CD8-positive, alpha-beta memory T cell (primary cell): Measurements from ENCODE around the gene NBL1. TPM values are rescaled to one million over a fixed set of nuclear protein-coding genes. Genes with fewer than 3 reads are reported as not detected.
"Not testable (repeated sequence)": the region's sequence is repeated elsewhere in the genome, so short reads cannot be mapped to it uniquely, and the experiment has no call there.

Experiments
- CTCF ChIA-PET: fragments of 350-600 bp; sonication (Branson Sonifier 250); formaldehyde crosslinking; loops from one replicate; lab custom pipeline; 2021; ENCODE audit warnings: antibody characterized with exemption; lab: Charles Lee
- POLR2A ChIA-PET: fragments of 350-600 bp; sonication (Branson Sonifier 250); formaldehyde crosslinking; loops from one replicate; lab custom pipeline; 2021; ENCODE audit warnings: antibody characterized with exemption; lab: Charles Lee
- DNase-seq, 5 donors: peaks; one replicate each; pipeline versions ENCODE4 v3.0.0 to v3.0.0-alpha.2; 2020 to 2022; ENCODE audit warnings: mixed read lengths in 1 of 5
- H3K27ac ChIP-seq: one replicate; pipeline ENCODE4 v1.7.0; 2013; ENCODE audit warnings: low read depth, mild to moderate bottlenecking, low read length, moderate library complexity
- H3K27me3 ChIP-seq: 2 replicates; pipeline ENCODE4 v1.7.0; 2013; ENCODE audit warnings: low read length, mild to moderate bottlenecking; ENCODE audit not compliant: insufficient read depth, poor library complexity, severe bottlenecking
- H3K36me3 ChIP-seq: 2 replicates; pipeline ENCODE4 v1.7.0; 2013; ENCODE audit warnings: mild to moderate bottlenecking, low read length, moderate library complexity; ENCODE audit not compliant: insufficient read depth
- H3K4me1 ChIP-seq: 2 replicates; pipeline ENCODE4 v1.7.0; 2013; ENCODE audit warnings: mild to moderate bottlenecking, low read length, moderate library complexity; ENCODE audit not compliant: insufficient read depth
- H3K4me3 ChIP-seq: 2 replicates; pipeline ENCODE4 v1.7.0; 2013; ENCODE audit warnings: mild to moderate bottlenecking, low read length
- H3K9me3 ChIP-seq: 2 replicates; pipeline ENCODE4 v1.7.0; 2013; ENCODE audit warnings: mild to moderate bottlenecking, low read length
- H3K27ac Mint-ChIP-seq, 8 donors: one replicate each; pipeline ENCODE4 v1.8.0; 2020 to 2021; ENCODE audit warnings: mixed read lengths in 8 of 8, mild to moderate bottlenecking in 6 of 8, inconsistent platforms in 3 of 8, moderate library complexity in 3 of 8
- H3K27me3 Mint-ChIP-seq, 2 donors: one replicate each; pipeline ENCODE4 v1.8.0; 2020 to 2021; ENCODE audit warnings: mixed read lengths in 2 of 2, mild to moderate bottlenecking in 1 of 2, moderate library complexity in 1 of 2
- H3K36me3 Mint-ChIP-seq, 3 donors: one replicate each; pipeline ENCODE4 v1.8.0; 2020 to 2021; ENCODE audit warnings: mixed read lengths in 3 of 3, inconsistent platforms in 1 of 3, mild to moderate bottlenecking in 1 of 3
- H3K4me1 Mint-ChIP-seq, 3 donors: one replicate each; pipeline ENCODE4 v1.8.0; 2020 to 2021; ENCODE audit warnings: mixed read lengths in 3 of 3, inconsistent platforms in 1 of 3, mild to moderate bottlenecking in 1 of 3
- H3K4me3 Mint-ChIP-seq, 7 donors: one replicate each; pipeline ENCODE4 v1.8.0; 2020 to 2021; ENCODE audit warnings: mixed read lengths in 7 of 7, mild to moderate bottlenecking in 6 of 7, moderate library complexity in 4 of 7, inconsistent platforms in 2 of 7
- H3K9me3 Mint-ChIP-seq, 5 donors: one replicate each; pipeline ENCODE4 v1.8.0; 2020 to 2022; ENCODE audit warnings: mixed read lengths in 5 of 5, mild to moderate bottlenecking in 3 of 5, moderate library complexity in 2 of 5, inconsistent platforms in 1 of 5
- polyA plus RNA-seq: library from polyadenylated mRNA; unstranded; fragments of 300-500 nt; fragmentation: Illumina TruSeq; gene quantifications from one replicate; pipeline ENCODE4 v1.2.3, GENCODE V29; 2021
- total RNA-seq, 2 experiments: library from RNA; stranded (reverse); gene quantifications; one replicate each; pipeline ENCODE4 v1.2.3, GENCODE V29; 2021

Gene NBL1
- total and polyA plus RNA-seq, 3 experiments from 2014 or later = 8.1 to 36.3 (median 35.6) TPM

DNA sequence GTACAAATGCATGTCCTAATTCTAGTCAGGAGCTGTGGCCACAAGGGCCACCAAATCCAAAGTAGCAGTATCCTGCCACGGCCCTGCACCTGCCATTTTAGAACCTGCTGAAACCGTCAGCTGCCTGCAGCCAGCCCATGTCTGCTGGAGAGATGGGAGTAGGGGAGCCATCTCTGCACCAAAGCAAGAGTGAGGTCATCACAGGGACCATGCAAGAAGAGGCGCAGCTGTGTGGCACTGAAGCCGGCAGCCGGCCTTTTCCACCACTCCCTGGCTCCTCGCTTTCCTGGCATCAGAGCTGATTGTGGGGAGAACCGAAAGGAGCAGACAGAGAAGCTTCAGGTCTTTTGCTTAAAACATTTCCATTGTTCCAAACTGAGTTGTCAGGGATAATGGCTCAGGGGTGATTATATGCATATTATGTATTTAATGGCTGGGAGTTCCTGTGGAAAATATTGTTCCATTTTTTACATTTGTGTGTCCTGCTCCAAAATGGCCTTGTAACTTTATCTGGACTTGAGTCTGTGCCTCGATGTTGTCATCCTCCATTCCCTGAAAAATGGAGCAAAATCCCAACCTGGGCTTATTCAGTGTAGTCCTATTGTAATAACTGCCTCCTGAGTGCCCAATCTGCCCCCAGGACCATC is 18.7 kb upstream of the NBL1 start:
- no peak overlapping the region for H3K27ac ChIP-seq
- no peak overlapping the region for H3K4me3 ChIP-seq
- peaks cover 0 to 64% (median 20%) of the 10 kb centered on the region in 3 donors for H3K36me3 Mint-ChIP-seq
- H3K4me1 ChIP-seq = no peaks in the 10 kb centered on the region
- H3K27ac Mint-ChIP-seq = no peak overlapping the region
- ChIA-PET CTCF (no interaction called here), POLR2A (no interaction called here)
- peaks cover 38% of the 10 kb centered on the region for H3K36me3 ChIP-seq
- H3K27me3 Mint-ChIP-seq = no peaks in the 10 kb centered on the region
- H3K9me3 ChIP-seq = no peaks in the 10 kb centered on the region
- DNase-seq = no peak
- H3K4me1 Mint-ChIP-seq = peaks cover 0 to 7% (median 0%) of the 10 kb centered on the region in 3 donors
- H3K27me3 ChIP-seq = no peaks in the 10 kb centered on the region
- H3K4me3 Mint-ChIP-seq = no peak overlapping the region
- no peaks in the 10 kb centered on the region for H3K9me3 Mint-ChIP-seq

DNA sequence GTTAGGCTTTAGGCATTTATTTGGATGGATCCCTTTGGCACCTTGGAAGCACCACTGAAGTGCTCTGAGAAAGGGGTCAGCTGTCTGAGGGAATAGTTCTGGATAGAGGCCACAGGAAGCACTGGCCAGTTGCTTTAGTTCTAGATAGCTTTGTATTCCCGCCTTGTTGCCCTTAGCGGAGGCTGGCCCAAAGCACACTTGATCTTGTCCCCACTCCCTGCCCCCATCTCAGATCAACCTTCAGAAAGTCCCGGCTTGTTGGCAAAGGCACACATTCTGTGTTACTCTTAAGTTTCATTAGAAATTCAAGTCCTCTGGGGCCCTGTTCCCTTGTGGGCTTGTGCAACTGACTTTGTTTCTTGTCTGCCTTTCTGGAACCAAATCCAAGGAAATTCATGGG is 15.2 kb upstream of the NBL1 start:
- Mint-ChIP-seq H3K27ac (no peak overlapping the region), H3K9me3 (no peaks in the 10 kb centered on the region), H3K36me3 (peaks cover 0 to 48% (median 17%) of the 10 kb centered on the region in 3 donors), H3K4me1 (no peaks in the 10 kb centered on the region), H3K27me3 (no peaks in the 10 kb centered on the region), H3K4me3 (no peak overlapping the region)
- H3K4me1 ChIP-seq = no peaks in the 10 kb centered on the region
- no peak overlapping the region for H3K27ac ChIP-seq
- no peaks in the 10 kb centered on the region for H3K9me3 ChIP-seq
- H3K4me3 ChIP-seq = no peak overlapping the region
- no peak for DNase-seq
- H3K36me3 ChIP-seq = peaks cover 33% of the 10 kb centered on the region
- CTCF ChIA-PET = interaction anchor here (1.2 to 1.4 kb wide), 2 partner anchors 11 to 15 kb away, joined by 3 read pairs; no protein-coding TSS in a partner anchor
- no peaks in the 10 kb centered on the region for H3K27me3 ChIP-seq
- POLR2A ChIA-PET = no interaction called here

DNA sequence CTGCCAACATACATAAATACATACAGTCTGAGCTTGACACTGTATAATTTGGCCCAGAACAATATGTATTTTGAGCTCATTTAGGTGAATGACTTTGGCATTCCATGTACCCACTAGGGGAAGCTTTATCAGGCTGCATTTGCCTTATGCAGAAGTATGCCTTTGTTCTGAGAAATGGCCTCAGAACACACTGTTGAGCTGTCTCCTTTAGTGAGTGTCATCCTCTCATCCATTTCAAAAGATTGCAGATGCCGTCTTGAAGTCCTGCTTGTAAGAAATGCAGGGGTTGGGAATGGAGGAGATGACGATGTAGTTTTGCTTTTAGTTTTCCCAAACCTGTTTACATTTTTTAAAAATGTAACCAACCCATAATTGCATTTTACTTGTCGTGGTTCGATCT is 14.8 kb upstream of the NBL1 start:
- Histone ChIP-seq H3K27me3 (no peaks in the 10 kb centered on the region), H3K4me3 (no peak overlapping the region), H3K4me1 (no peaks in the 10 kb centered on the region), H3K9me3 (no peaks in the 10 kb centered on the region), H3K27ac (no peak overlapping the region), H3K36me3 (peaks cover 31% of the 10 kb centered on the region)
- Mint-ChIP-seq H3K27ac (no peak overlapping the region), H3K27me3 (no peaks in the 10 kb centered on the region), H3K9me3 (no peaks in the 10 kb centered on the region), H3K36me3 (peaks cover 0 to 47% (median 17%) of the 10 kb centered on the region in 3 donors), H3K4me3 (no peak overlapping the region), H3K4me1 (no peaks in the 10 kb centered on the region)
- no peak for DNase-seq
- ChIA-PET CTCF (interaction anchor here (0.6 to 1.4 kb wide), 3 partner anchors 12 to 33 kb away, joined by 3 read pairs; no protein-coding TSS in a partner anchor), POLR2A (no interaction called here)

DNA sequence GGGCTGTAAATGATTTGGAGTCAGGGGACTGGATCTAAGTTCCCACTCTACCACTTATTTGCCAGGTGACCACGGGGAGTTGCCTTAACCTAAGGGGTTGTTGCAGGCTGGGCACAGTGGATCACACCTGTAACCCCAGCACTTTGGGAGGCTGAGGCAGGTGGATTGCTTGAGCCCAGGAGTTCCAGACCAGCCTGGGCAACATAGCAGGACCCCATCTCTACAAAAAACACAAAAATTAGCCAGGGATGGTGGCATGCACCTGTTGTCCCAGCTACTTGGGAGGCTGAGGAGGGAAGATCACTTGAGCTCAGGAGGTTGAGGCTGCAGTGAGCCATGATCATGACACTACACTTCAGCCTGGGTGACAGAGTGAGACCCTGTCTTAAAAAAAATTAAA is 13.9 kb upstream of the NBL1 start:
- H3K4me3 Mint-ChIP-seq, H3K4me1 Mint-ChIP-seq, H3K27ac ChIP-seq, H3K4me1 ChIP-seq, H3K27me3 ChIP-seq, H3K9me3 ChIP-seq, H3K4me3 ChIP-seq, H3K9me3 Mint-ChIP-seq, H3K27me3 Mint-ChIP-seq, POLR2A ChIA-PET, DNase-seq: not testable (repeated sequence)
- CTCF ChIA-PET = interaction anchor here (1.6 kb wide), 1 partner anchor 9 kb away, joined by 4 read pairs; no protein-coding TSS in a partner anchor
- Mint-ChIP-seq H3K36me3 (peaks cover 0 to 39% (median 17%) of the 10 kb centered on the region in 3 donors), H3K27ac (peak overlapping the region in 2 of 8 donors; percentile 4 to 38)
- peaks cover 23% of the 10 kb centered on the region for H3K36me3 ChIP-seq

DNA sequence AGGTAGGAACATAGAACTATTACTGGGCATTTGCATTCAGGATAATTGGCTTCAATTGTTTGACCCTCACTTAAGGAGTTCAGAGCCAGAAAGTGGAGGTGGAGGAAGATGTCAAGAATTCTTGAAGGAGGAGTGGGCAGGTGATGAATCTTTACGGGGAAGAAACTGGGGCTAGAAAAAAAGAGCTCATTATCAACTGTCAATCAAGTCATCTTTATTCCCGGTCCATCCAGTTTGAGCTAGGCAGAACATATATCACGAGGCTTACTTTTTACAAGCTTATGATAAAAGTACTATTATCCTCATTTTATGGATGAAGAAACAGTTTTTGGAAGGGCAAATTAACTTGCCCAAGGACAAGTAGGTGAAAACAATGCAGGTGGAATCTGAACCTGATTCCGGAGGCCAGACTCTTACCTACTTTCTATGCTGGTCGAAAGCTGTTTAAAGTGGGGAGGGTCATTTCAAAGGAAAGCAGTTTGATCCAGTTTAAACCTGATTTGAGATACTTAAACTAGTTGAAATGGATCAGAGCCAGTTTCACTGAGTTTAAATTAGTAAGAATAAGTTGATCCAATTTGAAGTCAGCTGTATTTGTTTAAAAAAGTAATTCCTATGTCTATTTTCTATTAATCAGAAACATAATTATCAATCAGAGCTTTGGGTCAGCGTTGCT is 13.3 kb upstream of the NBL1 start:
- CTCF ChIA-PET = interaction anchor here (1.2 to 1.6 kb wide), 2 partner anchors 9 to 13 kb away, joined by 4 read pairs; no protein-coding TSS in a partner anchor
- H3K36me3 Mint-ChIP-seq = peaks cover 0 to 32% (median 17%) of the 10 kb centered on the region in 3 donors
- Histone ChIP-seq H3K4me1 (no peaks in the 10 kb centered on the region), H3K36me3 (peaks cover 17% of the 10 kb centered on the region), H3K4me3 (no peak overlapping the region), H3K27ac (no peak overlapping the region), H3K27me3 (no peaks in the 10 kb centered on the region), H3K9me3 (no peaks in the 10 kb centered on the region)
- DNase-seq = no peak
- peak overlapping the region in 3 of 8 donors; percentile 2 to 49 (median 38) for H3K27ac Mint-ChIP-seq
- POLR2A ChIA-PET = no interaction called here
- H3K4me3 Mint-ChIP-seq = no peak overlapping the region
- no peaks in the 10 kb centered on the region for H3K27me3 Mint-ChIP-seq
- H3K9me3 Mint-ChIP-seq = no peaks in the 10 kb centered on the region
- no peaks in the 10 kb centered on the region for H3K4me1 Mint-ChIP-seq

DNA sequence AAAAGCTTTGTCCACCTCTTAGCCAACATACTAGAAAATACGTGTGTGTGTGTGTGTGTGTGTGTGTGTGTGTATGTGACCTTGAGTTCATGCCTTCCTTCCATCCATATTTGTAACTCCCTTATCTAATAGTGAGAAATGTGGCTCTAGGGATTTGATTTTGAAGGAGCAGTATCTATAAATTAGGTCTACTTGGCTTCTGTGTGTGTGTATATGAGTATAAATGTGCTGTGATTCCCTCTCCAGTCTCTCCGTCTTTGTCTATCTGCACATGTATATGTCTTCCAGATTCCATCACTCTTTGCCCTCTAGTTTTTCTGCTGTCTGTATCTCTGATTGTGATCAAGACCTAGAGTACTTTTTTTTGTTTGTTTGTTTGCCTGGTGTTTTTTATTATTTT is 11.9 kb upstream of the NBL1 start:
- no peaks in the 10 kb centered on the region for H3K4me1 Mint-ChIP-seq
- no peaks in the 10 kb centered on the region for H3K27me3 ChIP-seq
- H3K4me1 ChIP-seq = no peaks in the 10 kb centered on the region
- no peaks in the 10 kb centered on the region for H3K9me3 ChIP-seq
- no peaks in the 10 kb centered on the region for H3K27me3 Mint-ChIP-seq
- POLR2A ChIA-PET = no interaction called here
- CTCF ChIA-PET = interaction anchor here (1.0 kb wide), 1 partner anchor 19 kb away, joined by 3 read pairs; no protein-coding TSS in a partner anchor
- DNase-seq = no peak
- peaks cover 0 to 18% (median 5%) of the 10 kb centered on the region in 3 donors for H3K36me3 Mint-ChIP-seq
- peak overlapping the region in 1 of 8 donors; percentile 47 for H3K27ac Mint-ChIP-seq
- no peak overlapping the region for H3K27ac ChIP-seq
- no peak overlapping the region for H3K4me3 Mint-ChIP-seq
- peaks cover 7% of the 10 kb centered on the region for H3K36me3 ChIP-seq
- H3K4me3 ChIP-seq = no peak overlapping the region
- H3K9me3 Mint-ChIP-seq = no peaks in the 10 kb centered on the region

DNA sequence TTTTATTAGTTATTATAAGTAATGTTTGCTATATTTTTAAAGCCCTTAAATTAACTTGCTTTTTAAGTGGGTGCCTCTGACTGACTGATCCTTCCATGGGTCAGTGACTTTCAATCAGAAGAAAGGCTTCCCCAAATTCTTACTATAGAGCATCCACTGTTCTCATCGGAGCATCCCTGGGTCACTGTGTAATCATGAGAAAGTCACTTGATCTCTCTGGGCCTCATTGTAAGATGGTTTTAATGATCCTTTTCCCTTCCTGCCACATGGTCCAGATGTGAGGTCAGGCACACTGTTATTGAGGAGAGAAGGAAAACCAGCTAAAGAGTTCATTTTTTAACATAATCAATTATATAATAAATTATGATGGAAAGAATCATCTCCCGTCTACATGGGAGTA is 11.0 kb upstream of the NBL1 start:
- Mint-ChIP-seq H3K36me3 (peaks cover 0 to 12% (median 3%) of the 10 kb centered on the region in 3 donors), H3K27me3 (no peaks in the 10 kb centered on the region), H3K9me3 (no peaks in the 10 kb centered on the region), H3K4me1 (no peaks in the 10 kb centered on the region), H3K4me3 (no peak overlapping the region), H3K27ac (peak overlapping the region in 1 of 8 donors; percentile 39)
- ChIA-PET CTCF (no interaction called here), POLR2A (interaction anchor here (0.6 kb wide), 1 partner anchor 72 kb away, joined by 10 read pairs; no protein-coding TSS in a partner anchor)
- no peak overlapping the region for H3K27ac ChIP-seq
- no peaks in the 10 kb centered on the region for H3K36me3 ChIP-seq
- no peaks in the 10 kb centered on the region for H3K27me3 ChIP-seq
- H3K4me3 ChIP-seq = no peak overlapping the region
- no peaks in the 10 kb centered on the region for H3K4me1 ChIP-seq
- no peak for DNase-seq
- no peaks in the 10 kb centered on the region for H3K9me3 ChIP-seq

DNA sequence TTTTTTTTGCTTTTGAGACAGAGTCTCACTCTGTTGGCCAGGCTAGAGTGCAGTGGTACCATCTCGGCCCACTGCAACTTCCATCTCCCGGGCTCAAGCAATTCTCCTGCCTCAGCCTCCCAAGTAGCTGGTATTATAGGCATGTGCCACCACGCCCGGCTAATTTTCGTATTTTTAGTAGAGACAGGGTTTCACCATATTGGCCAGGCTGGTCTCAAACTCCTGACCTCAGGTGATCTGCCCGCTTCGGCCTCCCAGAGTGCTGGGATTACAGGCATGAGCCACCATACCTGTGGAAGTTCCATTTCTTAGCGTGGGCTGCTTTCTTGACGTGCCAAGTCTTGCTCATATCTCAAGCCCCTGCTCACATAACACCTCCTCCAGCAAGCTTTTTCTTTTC is 9.0 kb upstream of the NBL1 start:
- CTCF ChIA-PET = interaction anchor here (0.7 to 1.0 kb wide), 2 partner anchors 21 to 751 kb away, joined by 3 read pairs; no protein-coding TSS in a partner anchor
- not testable (repeated sequence) for H3K4me1 ChIP-seq, H3K9me3 ChIP-seq, H3K4me3 ChIP-seq, H3K36me3 ChIP-seq, H3K4me3 Mint-ChIP-seq, H3K36me3 Mint-ChIP-seq, H3K4me1 Mint-ChIP-seq, H3K27ac Mint-ChIP-seq, H3K9me3 Mint-ChIP-seq, DNase-seq, H3K27me3 ChIP-seq, H3K27ac ChIP-seq, H3K27me3 Mint-ChIP-seq
- POLR2A ChIA-PET = interaction anchor here (0.7 kb wide), 1 partner anchor 11 kb away, joined by 6 read pairs; no protein-coding TSS in a partner anchor
